ENCODE measurements around the gene EXOC5. TPM values are rescaled to one million over a fixed set of nuclear protein-coding genes. Genes with fewer than 3 reads are reported as not detected.

Gene EXOC5
- total RNA-seq, 1 donor from 2014 or later, result 49.5 TPM

- no peak for DNase-seq (ENCODE audit: low spot score)
These were observed 107.0 kb downstream of the EXOC5 start for GRCh38 chr14:57161583-57162234.

- no peak for DNase-seq (ENCODE audit: low spot score)
These were observed 108.4 kb downstream of the EXOC5 start for GRCh38 chr14:57160333-57160732.

GRCh38 chr14:57153286-57153685 is 115.4 kb downstream of the EXOC5 start:
- DNase-seq (ENCODE audit: low spot score), result no peak

Other genes with a start within 250 kb of the EXOC5 start
- 48.9 TPM for gene AP5M1, start 66 bp upstream of the EXOC5 start, total RNA-seq
- gene NAA30, start 121.7 kb upstream of the EXOC5 start, total RNA-seq, result 17.8 TPM
- gene CCDC198, start 225.0 kb upstream of the EXOC5 start, total RNA-seq, result 110 TPM